Measurements from ENCODE around the gene BCORL1. TPM values are rescaled to one million over a fixed set of nuclear protein-coding genes. Genes with fewer than 3 reads are reported as not detected.

Gene BCORL1
- total RNA-seq, 1 experiment from 2014 or later: 13.3 TPM

GRCh38 chrX:130098210-130098552 is 115.7 kb downstream of the BCORL1 start:
- ChIA-PET CTCF (no interaction called here), POLR2A (ENCODE audit: low non-redundant PET) (no interaction called here)
- BruUV-seq (replicated peaks): no TSS peak
- Histone ChIP-seq H3K9me3 (ENCODE audit: low read depth, low read length, poor library complexity, severe bottlenecking) (no peaks in the 10 kb centered on the region), H3K27me3 (replicated peaks; ENCODE audit: insufficient read depth, low read depth, low read length, poor library complexity) (no peaks in the 10 kb centered on the region), H3K27ac (ENCODE audit: low read depth, low read length, poor library complexity, severe bottlenecking) (no peak overlapping the region), H3K4me1 (ENCODE audit: insufficient read depth, low read length, poor library complexity, severe bottlenecking) (no peaks in the 10 kb centered on the region), H3K4me3 (ENCODE audit: low read depth, low read length, poor library complexity, severe bottlenecking) (no peak overlapping the region), H3K36me3 (ENCODE audit: insufficient read depth, low read length, poor library complexity, severe bottlenecking) (no peaks in the 10 kb centered on the region)
- no peak for TF ChIP-seq CTCF (conservative IDR thresholded peaks at IDR 0.05; ENCODE audit: low read depth, low read length)
- no peak for TF ChIP-seq EZH2 (IDR thresholded peaks at IDR 0.05; ENCODE audit: borderline replicate concordance, low read depth, low read length, poor library complexity, severe bottlenecking)
- no peak for DNase-seq (ENCODE audit: low spot score)
- intact Hi-C loops (cut with micrococcal nuclease; ENCODE audit: unreplicated experiment): no loop called here

GRCh38 chrX:130100180-130100579 is 117.7 kb downstream of the BCORL1 start:
- intact Hi-C loops (cut with micrococcal nuclease; ENCODE audit: unreplicated experiment): no loop called here
- Histone ChIP-seq H3K27me3 (replicated peaks; ENCODE audit: insufficient read depth, low read depth, low read length, poor library complexity) (no peaks in the 10 kb centered on the region), H3K9me3 (ENCODE audit: low read depth, low read length, poor library complexity, severe bottlenecking) (no peaks in the 10 kb centered on the region), H3K27ac (ENCODE audit: low read depth, low read length, poor library complexity, severe bottlenecking) (no peak overlapping the region), H3K4me1 (ENCODE audit: insufficient read depth, low read length, poor library complexity, severe bottlenecking) (no peaks in the 10 kb centered on the region), H3K4me3 (ENCODE audit: low read depth, low read length, poor library complexity, severe bottlenecking) (no peak overlapping the region), H3K36me3 (ENCODE audit: insufficient read depth, low read length, poor library complexity, severe bottlenecking) (no peaks in the 10 kb centered on the region)
- ChIA-PET POLR2A (ENCODE audit: low non-redundant PET) (no interaction called here), CTCF (no interaction called here)
- no peak for TF ChIP-seq EZH2 (IDR thresholded peaks at IDR 0.05; ENCODE audit: borderline replicate concordance, low read depth, low read length, poor library complexity, severe bottlenecking)
- no peak for TF ChIP-seq CTCF (conservative IDR thresholded peaks at IDR 0.05; ENCODE audit: low read depth, low read length)
- no TSS peak for BruUV-seq (replicated peaks)
- DNase-seq (ENCODE audit: low spot score): no peak

- CTCF ChIA-PET: no interaction called here
- POLR2A ChIA-PET (ENCODE audit: low non-redundant PET): no interaction called here
- Histone ChIP-seq H3K9me3 (ENCODE audit: low read depth, low read length, poor library complexity, severe bottlenecking) (no peaks in the 10 kb centered on the region), H3K4me3 (ENCODE audit: low read depth, low read length, poor library complexity, severe bottlenecking) (no peak overlapping the region), H3K36me3 (ENCODE audit: insufficient read depth, low read length, poor library complexity, severe bottlenecking) (no peaks in the 10 kb centered on the region), H3K4me1 (ENCODE audit: insufficient read depth, low read length, poor library complexity, severe bottlenecking) (peaks cover 4% of the 10 kb centered on the region), H3K27me3 (replicated peaks; ENCODE audit: insufficient read depth, low read depth, low read length, poor library complexity) (no peaks in the 10 kb centered on the region), H3K27ac (ENCODE audit: low read depth, low read length, poor library complexity, severe bottlenecking) (no peak overlapping the region)
- TF ChIP-seq CTCF (conservative IDR thresholded peaks at IDR 0.05; ENCODE audit: low read depth, low read length) (no peak), EZH2 (IDR thresholded peaks at IDR 0.05; ENCODE audit: borderline replicate concordance, low read depth, low read length, poor library complexity, severe bottlenecking) (no peak)
- intact Hi-C loops (cut with micrococcal nuclease; ENCODE audit: unreplicated experiment): no loop called here
- no peak for DNase-seq (ENCODE audit: low spot score)
- no TSS peak for BruUV-seq (replicated peaks)
These were observed 121.2 kb downstream of the BCORL1 start for GRCh38 chrX:130103605-130104004.
